ENCODE results near the gene BACH2. TPM values are rescaled to one million over a fixed set of nuclear protein-coding genes. Genes with fewer than 3 reads are reported as not detected.

Gene BACH2
- total and polyA plus RNA-seq, 9 of the 15 experiments (the other 6 are each of a cell fraction or from before 2014, with no cell fraction given): 0.06 to 3.1 (median 0.59) TPM

DNA sequence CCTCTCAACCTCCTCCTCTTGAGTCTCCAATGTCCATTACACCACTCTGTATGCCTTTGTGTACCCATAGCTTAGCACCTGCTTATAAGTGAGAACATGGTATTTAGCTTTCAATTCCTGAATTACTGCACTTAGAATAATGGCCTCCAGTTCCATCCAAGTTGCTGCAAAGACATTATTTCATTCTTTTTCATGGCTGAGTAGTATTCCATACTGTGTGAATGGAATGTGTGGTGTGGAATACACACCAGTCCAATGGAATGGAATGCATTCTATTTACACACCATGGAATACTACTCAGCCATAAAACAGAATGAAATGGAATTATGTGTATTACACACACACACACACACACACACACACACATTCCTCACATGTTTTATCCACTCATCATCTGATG lies 116.1 kb downstream of the BACH2 start:
- intact Hi-C loops (cut with micrococcal nuclease): loop anchor here (10.0 kb wide), 3 partner anchors 104 to 294 kb away; no protein-coding TSS in a partner anchor
- DNase-seq (ENCODE audit: extremely low read depth in 1 of 4, low spot score in 3 of 4) (no peak), FAIRE-seq (no peak), ATAC-seq (no peak)
- H3K9me3 ChIP-seq (replicated peaks; ENCODE audit: control insufficient read depth, insufficient read depth, low read depth, low read length): no peaks in the 10 kb centered on the region
- H3K9me1 ChIP-seq (ENCODE audit: control insufficient read depth, insufficient read depth, low read length): no peaks in the 10 kb centered on the region
- H3K4me2 ChIP-seq (ENCODE audit: insufficient read depth, low read length): no peak overlapping the region
- no peak overlapping the region for H3K9ac ChIP-seq (ENCODE audit: insufficient read depth in 1 of 2, low read depth in 2 of 2, low read length in 2 of 2)
- TF ChIP-seq RBM25 (IDR thresholded peaks at IDR 0.05; ENCODE audit: low read depth, low read length, severe bottlenecking) (peak; percentile 62), SOX6 (IDR thresholded peaks at IDR 0.05) (no peak), DMBX1 (CRISPR knock-in tag; IDR thresholded peaks at IDR 0.05; ENCODE audit: borderline replicate concordance) (no peak), ZNF146 (CRISPR knock-in tag; IDR thresholded peaks at IDR 0.05; ENCODE audit: unreplicated experiment) (peak; percentile 93)
- H4K20me1 ChIP-seq (replicated peaks; ENCODE audit: control insufficient read depth, insufficient read depth, low read length): no peaks in the 10 kb centered on the region; the same call in 1 of the 2 replicates
- H3K27ac ChIP-seq (ENCODE audit: extremely low read depth, low read depth, low read length): no peak overlapping the region
- no TSS peak for BruUV-seq (replicated peaks)
- H3K4me1 ChIP-seq (replicated peaks in 1 of 2; ENCODE audit: control insufficient read depth in 2 of 2, insufficient read depth in 2 of 2, low read length in 2 of 2): peaks cover 0 to 18% of the 10 kb centered on the region in 2 experiments; a peak in 2 of 5 replicates
- no peaks in the 10 kb centered on the region for H3K79me2 ChIP-seq (ENCODE audit: control insufficient read depth, insufficient read depth, low read length)
- ChIA-PET CTCF (ENCODE audit: low intra/inter-chr PET ratio) (no interaction called here), POLR2A (no interaction called here)
- H3K36me3 ChIP-seq (ENCODE audit: control insufficient read depth, insufficient read depth, low read length): no peaks in the 10 kb centered on the region
- no peak overlapping the region for H2AFZ ChIP-seq (ENCODE audit: low read depth, low read length)
- H3K4me3 ChIP-seq: no peak overlapping the region
- H3K27me3 ChIP-seq (ENCODE audit: control insufficient read depth in 2 of 2, insufficient read depth in 2 of 2, low read length in 2 of 2): 0 out of 5 replicates have a peak, but pooled peaks cover 0 to 4% of the 10 kb centered on the region in 2 experiments
- in situ Hi-C loops (cut with MboI): no loop called here

Measured in K562 (cell line).